Activated CD4-positive, alpha-beta memory T cell treated with anti-CD3 and anti-CD28 coated beads, Interleukin-2, amount 10 ng/mL, durations not matched to agents 7 days and 5 days (primary cell): Measurements from ENCODE around the gene AOC2. TPM values are rescaled to one million over a fixed set of nuclear protein-coding genes. Genes with fewer than 3 reads are reported as not detected.

Source experiments
- CTCF ChIA-PET: fragments of 350-600 bp; sonication (Branson Sonifier 250); formaldehyde crosslinking; loops from one replicate; lab custom pipeline; 2021; ENCODE audit warnings: antibody characterized with exemption, inconsistent platforms; lab: Charles Lee
- POLR2A ChIA-PET: fragments of 350-600 bp; sonication (Branson Sonifier 250); formaldehyde crosslinking; loops from one replicate; lab custom pipeline; 2021; ENCODE audit warnings: antibody characterized with exemption; lab: Charles Lee
- DNase-seq: peaks from one replicate; pipeline ENCODE4 v3.0.0-alpha.2; 2020
- H3K27ac Mint-ChIP-seq: one replicate; pipeline ENCODE4 v1.8.0; 2021; ENCODE audit warnings: mild to moderate bottlenecking, mixed read lengths
- H3K27me3 Mint-ChIP-seq: one replicate; pipeline ENCODE4 v1.8.0; 2021; ENCODE audit warnings: mixed read lengths
- H3K36me3 Mint-ChIP-seq: one replicate; pipeline ENCODE4 v1.8.0; 2021; ENCODE audit warnings: low read depth, mixed read lengths
- H3K4me1 Mint-ChIP-seq: one replicate; pipeline ENCODE4 v1.8.0; 2021; ENCODE audit warnings: mixed read lengths
- H3K4me3 Mint-ChIP-seq: one replicate; pipeline ENCODE4 v1.8.0; 2021; ENCODE audit warnings: mild to moderate bottlenecking, mixed read lengths
- H3K9me3 Mint-ChIP-seq: one replicate; pipeline ENCODE4 v1.8.0; 2021; ENCODE audit warnings: mixed read lengths
- total RNA-seq, 2 experiments: library from RNA; stranded (reverse); gene quantifications; one replicate each; pipeline ENCODE4 v1.2.3, GENCODE V29; 2021

The AOC2 gene
- total RNA-seq, 2 experiments from 2014 or later: 1.0 to 1.1 TPM

DNA sequence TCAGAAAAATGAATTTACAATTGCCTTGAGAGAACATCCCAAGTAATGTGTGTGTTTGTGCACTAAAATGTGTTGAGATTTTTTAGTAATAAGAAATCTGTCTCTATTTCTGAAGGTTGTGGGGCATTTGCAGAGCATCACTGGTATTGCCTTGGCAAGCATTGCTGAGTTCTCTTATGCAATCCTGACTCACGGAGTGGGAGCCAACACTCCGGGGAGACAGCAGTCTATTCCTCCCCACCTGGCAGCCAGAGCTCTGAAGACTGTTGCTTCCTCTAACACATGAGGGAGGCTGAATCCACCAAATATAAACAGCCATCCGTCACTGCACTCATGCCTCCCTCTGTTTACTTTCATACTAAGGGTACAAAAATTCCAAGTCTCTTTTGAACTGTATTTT lies 35.1 kb upstream of the AOC2 start:
- no peaks in the 10 kb centered on the region for H3K4me1 Mint-ChIP-seq
- H3K4me3 Mint-ChIP-seq: no peak overlapping the region
- no peak overlapping the region for H3K27ac Mint-ChIP-seq
- H3K27me3 Mint-ChIP-seq: no peaks in the 10 kb centered on the region
- POLR2A ChIA-PET: interaction anchor here (0.7 kb wide), 1 partner anchor 15 kb away, joined by 3 read pairs; the partner anchor contains the start of gene BECN1
- CTCF ChIA-PET: interaction anchor here (1.0 to 1.1 kb wide), 2 partner anchors 11 to 46 kb away, joined by 3 to 4 read pairs; no protein-coding TSS in a partner anchor
- peaks cover 37% of the 10 kb centered on the region for H3K36me3 Mint-ChIP-seq
- H3K9me3 Mint-ChIP-seq: no peaks in the 10 kb centered on the region
- no peak for DNase-seq

DNA sequence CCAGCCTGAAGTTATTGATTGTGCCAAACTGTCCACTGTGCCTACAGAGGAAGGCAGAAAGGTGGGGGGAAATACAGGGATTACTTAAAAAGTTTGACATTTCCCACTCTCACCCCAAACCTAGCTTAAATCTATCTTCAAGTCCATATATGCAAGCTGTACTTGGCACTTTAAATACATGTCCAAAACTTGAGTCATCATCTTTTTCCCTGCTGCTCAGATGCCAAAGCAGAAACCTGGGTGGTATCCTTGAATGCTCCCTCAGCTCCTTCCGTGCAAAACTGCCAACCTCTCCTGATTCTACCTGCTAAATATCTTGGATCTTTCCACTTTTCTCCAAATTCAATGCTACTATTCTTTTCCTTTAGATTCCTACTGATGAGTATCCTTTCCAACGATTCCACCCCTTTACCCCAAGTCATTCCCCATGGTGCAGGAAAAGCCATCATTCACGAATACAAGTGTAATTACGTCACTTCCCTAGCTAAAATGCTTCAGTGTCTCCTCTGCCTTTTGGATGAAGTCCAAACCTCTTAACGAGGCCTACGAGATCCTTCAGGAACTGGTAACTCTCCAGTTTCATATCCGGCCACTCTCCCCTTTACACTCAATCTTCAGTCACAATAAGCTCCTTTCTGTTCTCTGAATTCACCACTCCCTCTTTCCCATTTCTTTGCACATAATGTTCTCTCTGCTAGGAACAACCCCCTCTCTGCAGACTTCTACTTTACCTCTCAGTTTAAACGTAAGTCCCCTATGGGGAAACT lies 29.6 kb upstream of the AOC2 start:
- no peak for DNase-seq
- Mint-ChIP-seq H3K36me3 (peaks cover 74% of the 10 kb centered on the region), H3K9me3 (no peaks in the 10 kb centered on the region), H3K4me1 (no peaks in the 10 kb centered on the region), H3K4me3 (no peak overlapping the region), H3K27me3 (no peaks in the 10 kb centered on the region), H3K27ac (no peak overlapping the region)
- POLR2A ChIA-PET: interaction anchor here (1.1 to 2.0 kb wide), 2 partner anchors 9 kb away, joined by 3 to 10 read pairs; partner anchors contain the start of gene BECN1
- CTCF ChIA-PET: interaction anchor here (0.5 to 1.3 kb wide), 2 partner anchors 9 to 433 kb away, joined by 3 to 8 read pairs; partner anchors contain the start of gene BECN1

DNA sequence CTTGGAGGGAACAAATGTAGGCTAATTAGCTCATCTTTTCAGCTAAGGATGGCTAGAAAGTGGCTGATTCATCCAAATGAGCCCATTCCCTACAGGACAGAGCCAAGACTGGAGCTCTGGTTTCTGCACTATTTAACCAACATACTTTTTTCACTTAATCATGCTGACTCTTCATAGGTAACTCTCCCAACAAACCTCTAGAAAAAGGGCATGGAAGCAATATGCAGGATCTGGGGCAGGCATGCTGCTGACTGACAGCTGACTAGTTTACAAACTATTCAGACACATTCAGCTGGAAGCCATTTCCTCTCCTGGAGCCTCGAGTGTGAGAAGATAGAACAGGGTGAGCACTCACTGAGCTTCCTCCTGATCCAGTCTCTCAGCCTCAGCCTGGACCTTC lies 26.5 kb upstream of the AOC2 start:
- DNase-seq: no peak
- CTCF ChIA-PET: no interaction called here

DNA sequence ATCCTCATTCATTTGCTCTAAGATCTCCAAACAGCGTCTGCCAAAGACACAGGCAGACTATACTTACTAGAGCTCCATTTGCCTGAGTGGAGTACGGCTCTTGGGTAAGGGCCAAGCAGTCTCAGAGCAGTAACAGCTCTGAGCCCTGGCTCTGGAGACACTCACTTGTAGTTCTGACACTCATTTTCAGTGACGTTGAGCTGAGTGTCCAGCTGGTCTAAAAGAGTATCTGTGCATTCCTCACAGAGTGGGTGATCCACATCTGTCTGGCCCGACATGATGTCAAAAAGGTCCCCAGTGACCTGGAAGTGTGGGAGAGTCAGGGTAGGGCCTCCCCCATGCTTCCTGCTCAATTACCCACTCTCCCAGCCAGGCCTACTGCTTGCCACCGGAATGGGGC lies 26.0 kb upstream of the AOC2 start:
- Mint-ChIP-seq H3K9me3 (no peaks in the 10 kb centered on the region), H3K27ac (no peak overlapping the region), H3K36me3 (peaks cover 78% of the 10 kb centered on the region), H3K27me3 (no peaks in the 10 kb centered on the region), H3K4me1 (peaks cover 24% of the 10 kb centered on the region), H3K4me3 (no peak overlapping the region)
- ChIA-PET POLR2A (interaction anchor here (1.5 kb wide), 1 partner anchor 45 kb away, joined by 4 read pairs; the partner anchor contains the start of gene VPS25), CTCF (interaction anchor here (0.6 kb wide), 1 partner anchor 253 kb away, joined by 3 read pairs; no protein-coding TSS in a partner anchor)
- DNase-seq: no peak

More for the DNA sequence above, 26.5 kb upstream of the AOC2 start:
- POLR2A ChIA-PET: interaction anchor here (0.6 to 1.5 kb wide), 2 partner anchors 16 to 44 kb away, joined by 3 to 4 read pairs; partner anchors contain the start of gene VPS25
- Mint-ChIP-seq H3K27me3 (no peaks in the 10 kb centered on the region), H3K4me1 (peaks cover 22% of the 10 kb centered on the region), H3K9me3 (no peaks in the 10 kb centered on the region), H3K27ac (no peak overlapping the region), H3K4me3 (no peak overlapping the region), H3K36me3 (peaks cover 79% of the 10 kb centered on the region)

DNA sequence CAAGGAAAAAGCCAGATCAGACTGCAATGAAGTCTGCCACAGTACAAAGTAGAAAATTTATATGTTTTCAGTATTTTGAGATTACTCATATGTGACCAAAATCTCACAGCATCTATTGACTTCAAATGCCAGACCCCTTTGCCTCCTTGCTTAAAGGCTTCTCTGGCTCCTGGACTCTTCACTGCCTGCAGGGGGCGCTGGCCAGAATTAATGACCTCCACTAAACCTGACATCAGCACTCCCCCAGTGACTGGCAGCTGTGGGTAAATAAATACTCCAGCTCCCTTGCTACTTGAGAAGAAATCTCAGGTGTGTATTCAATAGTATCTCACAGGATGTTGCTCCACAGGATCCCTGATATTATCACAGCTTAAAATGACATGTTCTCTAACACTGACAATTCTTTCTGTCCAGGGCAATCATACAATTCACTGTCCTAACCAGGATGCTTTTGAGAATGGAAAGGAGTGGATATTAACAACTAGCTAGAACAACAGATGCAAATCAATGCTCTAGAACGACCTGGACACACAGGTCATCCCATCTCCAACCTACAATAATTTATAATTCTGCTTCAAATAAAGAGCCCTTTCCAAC lies 24.3 kb upstream of the AOC2 start:
- Mint-ChIP-seq H3K27ac (no peak overlapping the region), H3K4me3 (no peak overlapping the region), H3K36me3 (peaks cover 71% of the 10 kb centered on the region), H3K4me1 (peaks cover 36% of the 10 kb centered on the region), H3K27me3 (no peaks in the 10 kb centered on the region), H3K9me3 (no peaks in the 10 kb centered on the region)
- POLR2A ChIA-PET: interaction anchor here (1.4 kb wide), 1 partner anchor 13 kb away, joined by 5 read pairs; the partner anchor contains the start of gene PSME3
- peak; percentile 74 for DNase-seq
- CTCF ChIA-PET: interaction anchor here (0.6 to 5.7 kb wide), 9 partner anchors 10 to 242 kb away, joined by 3 to 48 read pairs (median 3); partner anchors contain the start of genes PSMC3IP, PSME3, RPL27 and VPS25

DNA sequence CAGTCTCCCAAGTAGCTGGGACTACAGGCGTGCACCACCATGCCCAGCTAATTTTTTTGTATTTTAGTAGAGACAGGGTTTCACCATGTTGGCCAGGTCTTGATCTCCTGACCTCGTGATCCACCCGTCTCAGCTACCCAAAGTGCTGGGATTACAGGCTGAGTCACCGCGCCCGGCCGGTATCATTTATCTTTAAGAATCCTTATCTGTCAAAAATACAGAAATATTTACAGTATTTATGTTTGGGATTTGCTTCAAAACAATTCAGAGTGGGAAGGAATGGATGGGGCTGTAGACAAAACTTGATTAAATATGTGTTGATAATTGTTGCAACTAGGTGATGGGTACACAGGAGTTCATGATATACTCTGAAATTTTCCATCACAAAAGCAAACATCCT lies 23.2 kb upstream of the AOC2 start:
- Mint-ChIP-seq H3K27me3 (no peaks in the 10 kb centered on the region), H3K9me3 (no peaks in the 10 kb centered on the region), H3K36me3 (peaks cover 61% of the 10 kb centered on the region), H3K4me1 (peaks cover 38% of the 10 kb centered on the region), H3K4me3 (no peak overlapping the region), H3K27ac (peak overlapping the region; percentile 2)
- ChIA-PET CTCF (interaction anchor here (0.9 to 5.7 kb wide), 7 partner anchors 11 to 243 kb away, joined by 3 to 48 read pairs (median 5); partner anchors contain the start of genes CNTD1, COA3, PSMC3IP and PSME3), POLR2A (interaction anchor here (0.6 to 4.0 kb wide), 2 partner anchors 48 to 117 kb away, joined by 4 to 30 read pairs; partner anchors contain the start of gene VPS25)
- DNase-seq: no peak

DNA sequence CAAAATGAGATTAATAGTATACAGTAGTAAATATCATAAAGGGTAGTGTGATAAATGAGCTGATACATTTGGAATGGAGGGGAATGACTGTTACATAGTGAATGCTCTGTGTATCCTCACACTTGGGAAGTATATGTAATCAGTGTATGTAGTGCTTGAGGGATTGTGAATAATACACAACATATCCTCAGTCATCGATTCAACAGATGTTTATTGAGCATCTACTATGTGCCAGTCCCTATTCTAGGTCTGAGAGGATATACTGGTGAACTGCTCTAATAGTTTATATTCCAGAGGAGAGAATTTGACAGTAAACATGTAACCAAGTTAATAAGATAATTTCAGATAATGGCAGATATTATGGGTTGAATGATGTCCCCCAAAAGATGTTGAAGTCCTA lies 16.9 kb upstream of the AOC2 start:
- no peak overlapping the region for H3K4me3 Mint-ChIP-seq
- H3K27me3 Mint-ChIP-seq: peaks cover 22% of the 10 kb centered on the region
- CTCF ChIA-PET: interaction anchor here (1.0 kb wide), 1 partner anchor 171 kb away, joined by 4 read pairs; the partner anchor contains the start of gene RPL27
- H3K27ac Mint-ChIP-seq: no peak overlapping the region
- peaks cover 8% of the 10 kb centered on the region for H3K36me3 Mint-ChIP-seq
- DNase-seq: no peak
- peaks cover 26% of the 10 kb centered on the region for H3K4me1 Mint-ChIP-seq
- no peaks in the 10 kb centered on the region for H3K9me3 Mint-ChIP-seq
- POLR2A ChIA-PET: no interaction called here

DNA sequence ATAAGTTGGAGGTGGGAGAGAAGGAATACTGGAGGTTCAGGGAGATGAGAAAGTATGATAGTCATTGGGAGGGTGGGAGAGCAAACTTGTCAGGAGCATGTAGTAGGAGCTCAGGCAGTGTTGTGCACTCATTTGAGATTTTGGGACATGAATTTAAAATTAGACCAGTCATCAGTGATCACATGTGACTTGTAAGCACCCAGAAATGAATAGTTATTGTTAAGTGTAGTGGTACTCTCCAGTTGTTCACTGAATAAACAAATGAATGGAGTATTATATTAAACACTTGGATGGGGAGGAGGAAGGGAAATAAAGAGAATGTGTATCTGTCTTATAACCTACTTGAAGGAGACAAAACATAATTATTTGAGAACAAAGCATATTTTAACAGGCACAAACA lies 13.4 kb upstream of the AOC2 start:
- CTCF ChIA-PET: interaction anchor here (0.8 to 4.4 kb wide), 2 partner anchors 8 to 253 kb away, joined by 4 to 48 read pairs; partner anchors contain the start of genes BECN1 and PSMC3IP
- DNase-seq: no peak
- Mint-ChIP-seq H3K9me3 (no peaks in the 10 kb centered on the region), H3K27me3 (peaks cover 22% of the 10 kb centered on the region), H3K4me1 (peaks cover 24% of the 10 kb centered on the region), H3K36me3 (peaks cover 10% of the 10 kb centered on the region), H3K27ac (no peak overlapping the region), H3K4me3 (no peak overlapping the region)
- POLR2A ChIA-PET: interaction anchor here (1.2 to 4.5 kb wide), 2 partner anchors 58 to 167 kb away, joined by 4 to 29 read pairs; partner anchors contain the start of genes RPL27 and VPS25

DNA sequence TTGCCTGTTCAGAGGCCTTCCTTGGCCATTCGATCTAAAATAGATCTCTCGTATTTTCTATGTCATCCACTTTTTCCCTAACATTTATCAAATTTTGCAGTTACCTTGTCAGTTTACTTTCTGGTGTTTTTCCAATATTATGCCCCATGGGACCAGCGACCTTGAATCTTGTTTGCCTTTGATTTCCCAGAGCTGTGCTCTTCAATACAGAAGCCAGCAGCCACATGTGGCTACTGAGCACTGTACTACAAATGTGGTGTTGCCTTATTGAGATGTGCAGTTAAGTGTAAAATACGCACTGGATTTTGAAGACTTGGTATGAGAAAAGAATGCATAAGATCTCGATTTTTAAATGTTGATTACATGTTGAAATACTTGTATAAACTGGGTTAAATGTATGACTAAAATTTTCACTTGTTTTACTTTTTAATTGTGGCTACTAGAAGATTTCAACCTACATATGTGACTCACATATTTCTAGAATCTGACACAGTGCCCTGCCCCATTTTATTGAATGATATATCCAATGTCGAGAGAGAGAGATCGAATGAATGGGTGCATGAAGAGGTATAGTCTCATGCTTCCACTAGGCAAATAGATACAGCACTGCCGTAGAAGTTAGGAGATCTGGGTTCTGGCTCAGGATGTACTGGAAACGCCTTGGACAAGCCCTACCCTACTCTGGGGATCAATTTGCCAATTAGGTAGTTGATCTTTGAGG lies 12.0 kb upstream of the AOC2 start:
- Mint-ChIP-seq H3K27ac (peak overlapping the region; percentile 92), H3K4me3 (peak overlapping the region; percentile 89), H3K36me3 (peaks cover 11% of the 10 kb centered on the region), H3K9me3 (no peaks in the 10 kb centered on the region), H3K27me3 (peaks cover 17% of the 10 kb centered on the region), H3K4me1 (peaks cover 24% of the 10 kb centered on the region)
- POLR2A ChIA-PET: interaction anchor here (1.0 to 4.5 kb wide), 10 partner anchors 8 to 529 kb away, joined by 3 to 59 read pairs (median 4); partner anchors contain the start of genes AARSD1, BECN1, NBR1 and RETREG3
- DNase-seq: no peak
- CTCF ChIA-PET: interaction anchor here (2.2 to 4.4 kb wide), 3 partner anchors 10 to 254 kb away, joined by 7 to 48 read pairs (median 9); partner anchors contain the start of genes BECN1, PSMC3IP and RPL27

DNA sequence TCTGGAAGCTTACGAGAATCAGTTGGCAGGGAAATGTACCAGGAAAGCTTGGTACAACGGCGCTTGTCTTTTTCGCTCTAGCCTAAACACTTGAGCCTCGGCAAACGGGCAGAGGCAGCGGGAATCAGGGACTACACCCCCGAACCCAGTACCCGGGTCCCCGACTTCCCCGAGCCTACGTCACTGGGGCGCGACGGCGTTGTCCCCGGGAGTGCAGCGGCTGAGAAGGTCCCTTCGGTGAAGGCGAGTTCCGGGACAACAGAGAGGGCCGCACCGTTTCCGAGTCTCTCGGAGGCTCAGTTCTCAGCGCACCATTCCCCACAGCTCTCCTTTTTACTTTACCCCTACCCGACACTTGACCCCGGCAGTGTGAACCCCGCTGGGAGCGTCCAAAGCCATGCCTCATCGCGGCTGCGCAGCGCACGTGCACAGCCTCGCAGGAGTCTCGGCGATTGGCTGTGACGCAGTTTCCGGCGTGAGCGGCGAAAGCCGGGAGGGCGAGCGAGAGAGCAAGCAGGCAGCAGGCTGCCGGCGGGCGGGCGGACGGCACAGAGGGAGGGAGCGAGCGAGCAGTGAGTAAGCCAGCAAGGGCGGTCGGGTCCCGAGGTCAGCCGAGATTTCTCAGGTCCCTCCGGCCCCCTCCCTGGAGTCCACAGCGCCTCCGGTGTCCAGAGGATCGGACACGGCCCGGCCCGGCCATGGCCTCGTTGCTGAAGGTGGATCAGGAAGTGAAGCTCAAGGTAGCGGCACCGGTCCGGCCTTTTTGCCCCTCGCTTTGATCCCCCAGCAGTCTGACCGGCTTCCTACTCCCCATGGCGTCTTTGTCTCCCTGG lies 11.2 kb upstream of the AOC2 start, which contains the start of gene PSME3:
TSS of gene PSME3 (plus strand) at position 464 of the 833 bp plus-strand sequence. CDS start at position 699, 235 bp downstream.
- peaks cover 10% of the 10 kb centered on the region for H3K27me3 Mint-ChIP-seq
- peaks cover 26% of the 10 kb centered on the region for H3K4me1 Mint-ChIP-seq
- H3K4me3 Mint-ChIP-seq: peak within 1 kb of the TSS; percentile 89
- peak; percentile 91 for DNase-seq
- H3K27ac Mint-ChIP-seq: peak within 1 kb of the TSS; percentile 92
- H3K36me3 Mint-ChIP-seq: peaks cover 19% of the 10 kb centered on the region
- ChIA-PET POLR2A (interaction anchor here (0.6 to 4.5 kb wide), 25 partner anchors 9 to 1274 kb away, joined by 3 to 59 read pairs (median 4); partner anchors contain the start of genes AARSD1, AOC2, AOC3 and BECN1), CTCF (interaction anchor here (2.2 to 4.4 kb wide), 3 partner anchors 11 to 255 kb away, joined by 7 to 48 read pairs (median 9); partner anchors contain the start of genes BECN1, PSMC3IP and RPL27)
- H3K9me3 Mint-ChIP-seq: no peaks in the 10 kb centered on the region
